SW480 (cell line): ENCODE measurements around the gene SLC2A4RG.

Source experiments
- DNase-seq: peaks from one replicate; pipeline ENCODE4 v3.0.0-alpha.2; 2016; ENCODE audit warnings: low spot score

SLC2A4RG gene, protein sequence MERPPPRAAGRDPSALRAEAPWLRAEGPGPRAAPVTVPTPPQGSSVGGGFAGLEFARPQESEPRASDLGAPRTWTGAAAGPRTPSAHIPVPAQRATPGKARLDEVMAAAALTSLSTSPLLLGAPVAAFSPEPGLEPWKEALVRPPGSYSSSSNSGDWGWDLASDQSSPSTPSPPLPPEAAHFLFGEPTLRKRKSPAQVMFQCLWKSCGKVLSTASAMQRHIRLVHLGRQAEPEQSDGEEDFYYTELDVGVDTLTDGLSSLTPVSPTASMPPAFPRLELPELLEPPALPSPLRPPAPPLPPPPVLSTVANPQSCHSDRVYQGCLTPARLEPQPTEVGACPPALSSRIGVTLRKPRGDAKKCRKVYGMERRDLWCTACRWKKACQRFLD

GRCh38 chr20:63739130-63740069 lies at the start of gene SLC2A4RG:
SLC2A4RG (plus strand) TSS chr20:63739776; CDS start chr20:63739913, 137 bp downstream.
- DNase-seq, result peak; percentile 79

DNA sequence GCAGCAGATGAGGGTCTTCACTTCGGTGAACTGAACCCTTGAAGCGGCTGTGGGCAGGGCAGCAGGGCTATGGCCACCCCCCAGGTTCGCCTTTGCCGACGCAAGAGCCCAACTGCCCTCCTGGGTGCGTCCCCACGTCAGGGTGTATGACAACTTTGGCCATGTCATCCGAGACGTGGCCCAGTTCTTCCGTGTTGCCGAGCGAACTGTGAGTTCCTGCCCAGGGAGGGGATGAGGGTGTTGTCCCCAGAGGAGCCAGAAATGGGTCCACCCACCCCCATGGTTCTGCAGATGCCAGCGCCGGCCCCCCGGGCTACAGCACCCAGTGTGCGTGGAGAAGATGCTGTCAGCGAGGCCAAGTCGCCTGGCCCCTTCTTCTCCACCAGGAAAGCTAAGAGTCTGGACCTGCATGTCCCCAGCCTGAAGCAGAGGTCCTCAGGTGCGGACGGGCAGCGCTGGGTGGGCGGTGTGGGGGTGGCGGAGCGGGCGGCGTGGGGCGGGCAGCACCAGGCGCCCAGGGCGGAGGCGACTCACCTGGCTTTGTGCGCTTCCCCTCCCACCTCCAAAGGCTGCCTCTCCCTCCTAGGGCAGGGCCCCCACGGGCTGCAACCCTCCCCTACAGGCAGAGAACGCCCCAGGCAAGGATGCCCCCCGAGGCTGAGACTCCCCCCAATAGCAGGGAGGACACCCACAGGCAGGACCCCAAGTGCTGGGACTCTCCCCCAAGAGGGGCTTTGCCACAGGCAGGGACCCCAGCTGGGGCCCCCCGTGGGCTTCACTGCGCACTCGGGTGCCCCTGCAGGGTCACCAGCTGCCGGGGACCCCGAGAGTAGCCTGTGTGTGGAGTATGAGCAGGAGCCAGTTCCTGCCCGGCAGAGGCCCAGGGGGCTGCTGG lies 49.3 kb upstream of the SLC2A4RG start:
- no peak for DNase-seq

DNA sequence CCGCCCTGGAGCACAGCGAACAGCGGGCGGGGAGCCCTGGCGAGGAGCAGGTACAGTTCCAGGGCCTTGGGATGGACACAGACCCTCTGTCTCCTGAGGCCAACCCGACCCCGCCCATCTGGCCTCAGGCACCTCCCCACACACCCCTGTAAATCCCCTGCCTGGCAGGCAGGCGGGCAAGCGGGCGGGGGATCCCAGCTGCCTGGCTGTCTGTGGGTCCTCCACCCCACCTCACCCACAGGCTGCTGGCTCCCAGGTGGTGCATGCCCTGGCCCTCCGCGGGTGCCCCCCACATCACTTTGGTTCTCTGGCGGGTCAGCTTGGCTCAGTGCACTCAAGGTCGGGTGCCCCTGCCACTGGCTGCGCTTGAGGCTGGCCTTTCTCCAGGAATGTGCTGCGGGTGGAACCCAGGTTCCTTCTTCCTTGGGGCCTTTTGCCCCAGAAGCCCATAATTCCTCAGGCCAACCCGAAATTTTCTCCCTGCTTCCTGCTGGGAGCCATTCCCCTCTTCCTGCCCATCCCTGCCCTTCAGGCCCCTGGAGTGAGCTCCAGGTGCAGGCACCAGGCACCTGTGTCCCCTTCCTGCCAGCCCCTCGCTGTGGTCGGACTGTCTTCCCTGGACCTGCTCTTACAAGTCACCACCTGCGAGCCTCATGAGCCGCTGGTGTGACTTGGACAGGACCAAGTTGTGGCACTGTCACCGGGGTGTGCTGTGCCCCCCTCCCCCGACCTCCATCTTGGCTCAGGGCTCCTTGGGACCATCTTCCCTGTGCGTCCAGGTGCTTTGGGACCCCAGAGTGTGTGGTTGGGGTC lies 48.5 kb upstream of the SLC2A4RG start:
- peak; percentile 63 for DNase-seq

GRCh38 chr20:63691711-63692435 lies 47.7 kb upstream of the SLC2A4RG start:
- DNase-seq, result peak; percentile 30

DNA sequence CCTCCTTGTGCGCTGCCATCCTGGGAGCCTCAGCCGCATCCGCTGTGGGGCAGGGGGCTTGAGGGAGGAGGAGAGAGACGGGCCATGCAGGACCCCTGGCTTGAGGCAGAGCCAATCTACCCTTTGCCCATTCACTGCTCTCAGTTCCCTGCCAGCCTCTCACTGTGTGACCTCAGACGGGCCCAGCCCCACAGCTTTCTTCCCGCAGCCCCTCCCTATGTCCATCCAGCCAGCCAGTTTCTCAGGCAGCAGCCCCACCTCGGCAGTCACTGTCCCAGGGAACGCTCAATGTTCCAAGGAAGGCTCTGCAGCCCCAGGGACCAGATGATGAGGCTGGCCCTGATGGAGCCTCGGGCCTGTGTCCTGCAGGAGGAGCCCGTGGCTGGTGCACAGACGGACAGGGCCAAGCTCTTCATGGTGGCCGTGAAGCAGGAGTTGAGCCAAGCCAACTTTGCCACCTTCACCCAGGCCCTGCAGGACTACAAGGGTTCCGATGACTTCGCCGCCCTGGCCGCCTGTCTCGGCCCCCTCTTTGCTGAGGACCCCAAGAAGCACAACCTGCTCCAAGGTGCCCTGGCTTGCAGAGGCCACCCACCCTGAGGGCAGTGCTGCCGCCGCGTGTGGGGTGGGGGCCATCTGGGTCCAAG lies 47.0 kb upstream of the SLC2A4RG start:
- peak; percentile 82 for DNase-seq

DNA sequence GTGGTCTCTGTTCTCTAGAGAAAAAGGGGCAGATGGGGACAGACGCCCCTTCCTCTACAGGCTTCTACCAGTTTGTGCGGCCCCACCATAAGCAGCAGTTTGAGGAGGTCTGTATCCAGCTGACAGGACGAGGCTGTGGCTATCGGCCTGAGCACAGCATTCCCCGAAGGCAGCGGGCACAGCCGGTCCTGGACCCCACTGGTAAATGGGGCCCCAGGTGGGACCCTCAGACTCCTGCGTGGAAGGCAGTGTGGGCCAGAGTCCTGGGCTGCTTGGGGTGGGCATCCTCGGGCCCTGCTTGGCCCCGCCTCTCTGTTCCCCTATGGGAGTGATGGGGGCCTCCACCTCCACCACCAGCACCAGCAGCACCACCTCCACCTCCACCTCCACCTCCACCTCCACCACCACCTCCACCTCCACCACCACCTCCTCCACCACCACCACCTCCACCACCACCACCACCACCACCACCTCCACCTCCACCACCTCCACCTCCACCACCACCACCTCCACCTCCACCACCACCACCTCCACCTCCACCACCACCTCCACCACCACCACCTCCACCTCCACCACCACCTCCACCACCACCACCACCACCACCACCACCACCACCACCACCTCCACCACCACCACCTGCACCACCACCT lies 46.4 kb upstream of the SLC2A4RG start:
- DNase-seq, result no peak

DNA sequence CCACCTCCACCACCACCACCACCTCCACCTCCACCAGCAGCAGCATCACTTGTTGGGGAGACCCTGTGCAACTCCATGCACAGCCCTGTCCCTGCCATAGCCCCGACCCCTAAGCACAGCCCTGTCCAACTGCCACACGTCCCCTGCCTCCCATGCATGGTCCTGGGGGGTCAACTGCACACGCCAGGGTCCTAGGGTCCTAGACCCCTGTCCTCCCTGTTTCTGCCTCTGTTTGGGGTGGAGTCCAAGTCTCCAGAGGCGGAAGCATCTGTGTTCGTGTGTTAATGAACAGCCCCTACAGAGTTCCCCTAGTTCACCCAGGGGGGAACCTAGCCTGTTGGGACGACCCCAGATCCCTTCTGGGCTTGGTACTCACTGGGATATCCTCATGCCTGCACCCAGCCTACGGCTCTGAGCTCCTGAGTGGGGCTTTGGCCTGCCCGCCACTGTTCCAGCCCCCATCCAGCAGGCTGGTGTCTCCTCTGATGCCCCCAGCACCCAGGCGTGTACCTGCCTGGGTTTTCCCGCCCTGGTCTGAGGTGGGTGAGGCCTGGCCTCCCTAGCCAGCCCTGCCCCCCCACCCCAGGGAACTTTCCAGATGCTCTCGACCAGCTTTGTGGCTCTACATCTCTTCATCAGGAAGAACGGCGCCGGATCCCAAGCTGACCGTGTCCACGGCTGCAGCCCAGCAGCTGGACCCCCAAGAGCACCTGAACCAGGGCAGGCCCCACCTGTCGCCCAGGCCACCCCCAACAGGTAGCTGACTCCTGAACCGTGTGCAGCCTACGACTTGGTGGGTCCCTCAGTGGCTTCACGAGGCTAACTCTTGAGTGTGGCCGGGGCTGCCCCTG lies 45.6 kb upstream of the SLC2A4RG start:
- DNase-seq, result no peak

DNA sequence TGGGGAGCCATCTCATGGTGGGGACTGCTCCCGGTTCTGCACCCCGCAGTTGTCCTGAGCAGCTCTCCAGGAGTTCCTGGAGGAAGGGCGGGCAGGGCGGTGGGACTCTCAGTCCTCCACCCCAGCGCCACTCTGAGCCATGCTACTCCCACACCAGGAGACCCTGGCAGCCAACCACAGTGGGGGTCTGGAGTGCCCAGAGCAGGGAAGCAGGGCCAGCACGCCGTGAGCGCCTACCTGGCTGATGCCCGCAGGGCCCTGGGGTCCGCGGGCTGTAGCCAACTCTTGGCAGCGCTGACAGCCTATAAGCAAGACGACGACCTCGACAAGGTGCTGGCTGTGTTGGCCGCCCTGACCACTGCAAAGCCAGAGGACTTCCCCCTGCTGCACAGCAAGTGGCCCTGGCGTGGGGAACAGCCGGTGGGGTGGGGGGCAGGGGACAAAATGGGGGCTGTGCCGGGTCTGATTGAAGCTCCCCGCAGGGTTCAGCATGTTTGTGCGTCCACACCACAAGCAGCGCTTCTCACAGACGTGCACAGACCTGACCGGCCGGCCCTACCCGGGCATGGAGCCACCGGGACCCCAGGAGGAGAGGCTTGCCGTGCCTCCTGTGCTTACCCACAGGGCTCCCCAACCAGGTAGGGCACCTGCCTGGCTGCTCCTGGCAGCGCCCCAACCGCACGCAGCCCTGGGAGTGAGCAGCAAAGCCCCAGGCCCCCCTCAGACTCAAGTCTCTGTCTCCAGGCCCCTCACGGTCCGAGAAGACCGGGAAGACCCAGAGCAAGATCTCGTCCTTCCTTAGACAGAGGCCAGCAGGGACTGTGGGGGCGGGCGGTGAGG lies 44.8 kb upstream of the SLC2A4RG start:
- no peak for DNase-seq

DNA sequence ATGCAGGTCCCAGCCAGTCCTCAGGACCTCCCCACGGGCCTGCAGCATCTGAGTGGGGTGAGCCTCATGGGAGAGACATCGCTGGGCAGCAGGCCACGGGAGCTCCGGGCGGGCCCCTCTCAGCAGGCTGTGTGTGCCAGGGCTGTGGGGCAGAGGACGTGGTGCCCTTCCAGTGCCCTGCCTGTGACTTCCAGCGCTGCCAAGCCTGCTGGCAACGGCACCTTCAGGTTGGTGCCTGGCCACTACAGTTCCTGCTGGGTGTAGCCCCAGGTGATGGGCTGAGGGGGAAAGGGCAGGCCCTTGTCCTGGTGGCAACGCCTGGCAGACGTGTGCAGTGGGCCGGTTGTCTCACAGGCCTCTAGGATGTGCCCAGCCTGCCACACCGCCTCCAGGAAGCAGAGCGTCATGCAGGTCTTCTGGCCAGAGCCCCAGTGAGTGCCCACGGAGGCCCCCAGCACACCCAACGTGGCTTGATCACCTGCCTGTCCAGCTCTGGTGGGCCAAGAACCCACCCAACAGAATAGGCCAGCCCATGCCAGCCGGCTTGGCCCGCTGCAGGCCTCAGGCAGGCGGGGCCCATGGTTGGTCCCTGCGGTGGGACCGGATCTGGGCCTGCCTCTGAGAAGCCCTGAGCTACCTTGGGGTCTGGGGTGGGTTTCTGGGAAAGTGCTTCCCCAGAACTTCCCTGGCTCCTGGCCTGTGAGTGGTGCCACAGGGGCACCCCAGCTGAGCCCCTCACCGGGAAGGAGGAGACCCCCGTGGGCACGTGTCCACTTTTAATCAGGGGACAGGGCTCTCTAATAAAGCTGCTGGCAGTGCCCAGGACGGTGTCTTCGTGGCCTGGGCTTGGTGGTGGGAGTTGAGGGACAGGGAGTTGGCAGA lies 43.9 kb upstream of the SLC2A4RG start:
- DNase-seq, result no peak

GRCh38 chr20:63696306-63696627 lies 43.3 kb upstream of the SLC2A4RG start:
- DNase-seq, result peak; percentile 74

DNA sequence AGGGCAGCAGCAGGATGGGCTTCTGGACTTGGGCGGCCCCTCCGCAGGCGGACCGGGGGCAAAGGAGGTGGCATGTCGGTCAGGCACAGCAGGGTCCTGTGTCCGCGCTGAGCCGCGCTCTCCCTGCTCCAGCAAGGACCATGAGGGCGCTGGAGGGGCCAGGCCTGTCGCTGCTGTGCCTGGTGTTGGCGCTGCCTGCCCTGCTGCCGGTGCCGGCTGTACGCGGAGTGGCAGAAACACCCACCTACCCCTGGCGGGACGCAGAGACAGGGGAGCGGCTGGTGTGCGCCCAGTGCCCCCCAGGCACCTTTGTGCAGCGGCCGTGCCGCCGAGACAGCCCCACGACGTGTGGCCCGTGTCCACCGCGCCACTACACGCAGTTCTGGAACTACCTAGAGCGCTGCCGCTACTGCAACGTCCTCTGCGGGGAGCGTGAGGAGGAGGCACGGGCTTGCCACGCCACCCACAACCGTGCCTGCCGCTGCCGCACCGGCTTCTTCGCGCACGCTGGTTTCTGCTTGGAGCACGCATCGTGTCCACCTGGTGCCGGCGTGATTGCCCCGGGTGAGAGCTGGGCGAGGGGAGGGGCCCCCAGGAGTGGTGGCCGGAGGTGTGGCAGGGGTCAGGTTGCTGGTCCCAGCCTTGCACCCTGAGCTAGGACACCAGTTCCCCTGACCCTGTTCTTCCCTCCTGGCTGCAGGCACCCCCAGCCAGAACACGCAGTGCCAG lies 42.8 kb upstream of the SLC2A4RG start, which contains the start of gene TNFRSF6B:
Gene TNFRSF6B, plus strand, starts transcription at position 25 of the 729 bp plus-strand sequence. Its CDS starts 116 bp downstream, at position 141.
- peak; percentile 38 for DNase-seq

DNA sequence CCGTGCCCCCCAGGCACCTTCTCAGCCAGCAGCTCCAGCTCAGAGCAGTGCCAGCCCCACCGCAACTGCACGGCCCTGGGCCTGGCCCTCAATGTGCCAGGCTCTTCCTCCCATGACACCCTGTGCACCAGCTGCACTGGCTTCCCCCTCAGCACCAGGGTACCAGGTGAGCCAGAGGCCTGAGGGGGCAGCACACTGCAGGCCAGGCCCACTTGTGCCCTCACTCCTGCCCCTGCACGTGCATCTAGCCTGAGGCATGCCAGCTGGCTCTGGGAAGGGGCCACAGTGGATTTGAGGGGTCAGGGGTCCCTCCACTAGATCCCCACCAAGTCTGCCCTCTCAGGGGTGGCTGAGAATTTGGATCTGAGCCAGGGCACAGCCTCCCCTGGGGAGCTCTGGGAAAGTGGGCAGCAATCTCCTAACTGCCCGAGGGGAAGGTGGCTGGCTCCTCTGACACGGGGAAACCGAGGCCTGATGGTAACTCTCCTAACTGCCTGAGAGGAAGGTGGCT lies 42.2 kb upstream of the SLC2A4RG start:
- peak; percentile 64 for DNase-seq

- no peak for DNase-seq
These were observed 41.6 kb upstream of the SLC2A4RG start for GRCh38 chr20:63697868-63698545.

- DNase-seq, result peak; percentile 95
These were observed 40.7 kb upstream of the SLC2A4RG start for GRCh38 chr20:63698739-63699465.
